ENCODE results near the gene TNIK. TPM values are rescaled to one million over a fixed set of nuclear protein-coding genes. Genes with fewer than 3 reads are reported as not detected.

The TNIK gene
- total and polyA plus RNA-seq, 3 donors from 2014 or later = 39.3 to 99.6 (median 83.5) TPM

DNA sequence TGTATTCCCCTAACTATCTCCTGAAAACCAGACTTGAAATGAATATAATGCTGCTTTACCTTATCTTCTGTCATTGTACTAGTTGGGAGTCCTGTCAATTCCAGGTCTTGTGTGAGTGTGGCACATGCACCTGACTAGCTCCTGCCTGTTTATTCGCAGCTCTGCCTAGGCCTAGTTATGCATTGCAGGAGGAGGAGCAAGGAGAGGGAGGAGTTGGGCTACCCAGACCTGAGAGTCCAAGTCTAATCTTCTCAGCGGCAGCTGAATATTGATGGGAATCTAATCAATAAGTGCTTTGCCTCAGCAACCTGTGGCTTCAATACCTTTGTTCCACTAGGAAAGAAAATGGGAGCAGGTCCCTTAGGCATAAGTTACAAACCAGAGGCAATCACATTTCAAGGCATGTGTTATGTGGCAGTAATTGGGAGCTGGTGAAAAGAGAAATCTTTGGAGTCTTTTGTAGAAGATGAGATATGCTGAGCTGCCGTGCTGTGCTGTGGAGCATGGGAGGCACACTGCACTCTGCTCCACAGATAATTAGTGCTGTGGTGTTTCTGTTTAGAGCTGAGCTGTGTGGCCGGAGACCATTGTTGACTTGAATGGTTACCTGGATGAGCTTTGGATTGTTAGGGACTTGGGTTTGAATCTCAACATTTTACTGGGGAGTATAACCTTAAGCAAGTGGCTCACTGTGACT lies 433.5 kb downstream of the TNIK start, which contains the start of gene SLC2A2:
Gene SLC2A2, minus strand, starts transcription at position 124 of the 697 bp plus-strand sequence. Its CDS starts 50 bp downstream, at position 74.
- no peaks in the 10 kb centered on the region for H3K9me3 ChIP-seq
- no peaks in the 10 kb centered on the region for H3K27me3 ChIP-seq
- H3K36me3 ChIP-seq (ENCODE audit: low read depth, missing control alignments) = no peaks in the 10 kb centered on the region
- H3K4me3 ChIP-seq = no peak within 1 kb of the TSS
- intact Hi-C loops (cut with DNase I; ENCODE audit: low total_unique reads) = no loop called here
- no peak for DNase-seq
- no peaks in the 10 kb centered on the region for H3K4me1 ChIP-seq
- 87 to 88% methylated on average over 4 of the region's 4 CpGs for WGBS, 2 donors
- no peak for TF ChIP-seq POLR2A (IDR thresholded peaks at IDR 0.05)
- TF ChIP-seq, protein P1, sequence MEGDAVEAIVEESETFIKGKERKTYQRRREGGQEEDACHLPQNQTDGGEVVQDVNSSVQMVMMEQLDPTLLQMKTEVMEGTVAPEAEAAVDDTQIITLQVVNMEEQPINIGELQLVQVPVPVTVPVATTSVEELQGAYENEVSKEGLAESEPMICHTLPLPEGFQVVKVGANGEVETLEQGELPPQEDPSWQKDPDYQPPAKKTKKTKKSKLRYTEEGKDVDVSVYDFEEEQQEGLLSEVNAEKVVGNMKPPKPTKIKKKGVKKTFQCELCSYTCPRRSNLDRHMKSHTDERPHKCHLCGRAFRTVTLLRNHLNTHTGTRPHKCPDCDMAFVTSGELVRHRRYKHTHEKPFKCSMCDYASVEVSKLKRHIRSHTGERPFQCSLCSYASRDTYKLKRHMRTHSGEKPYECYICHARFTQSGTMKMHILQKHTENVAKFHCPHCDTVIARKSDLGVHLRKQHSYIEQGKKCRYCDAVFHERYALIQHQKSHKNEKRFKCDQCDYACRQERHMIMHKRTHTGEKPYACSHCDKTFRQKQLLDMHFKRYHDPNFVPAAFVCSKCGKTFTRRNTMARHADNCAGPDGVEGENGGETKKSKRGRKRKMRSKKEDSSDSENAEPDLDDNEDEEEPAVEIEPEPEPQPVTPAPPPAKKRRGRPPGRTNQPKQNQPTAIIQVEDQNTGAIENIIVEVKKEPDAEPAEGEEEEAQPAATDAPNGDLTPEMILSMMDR (IDR thresholded peaks at IDR 0.05) = no peak
- no peak within 1 kb of the TSS for H3K27ac ChIP-seq

DNA sequence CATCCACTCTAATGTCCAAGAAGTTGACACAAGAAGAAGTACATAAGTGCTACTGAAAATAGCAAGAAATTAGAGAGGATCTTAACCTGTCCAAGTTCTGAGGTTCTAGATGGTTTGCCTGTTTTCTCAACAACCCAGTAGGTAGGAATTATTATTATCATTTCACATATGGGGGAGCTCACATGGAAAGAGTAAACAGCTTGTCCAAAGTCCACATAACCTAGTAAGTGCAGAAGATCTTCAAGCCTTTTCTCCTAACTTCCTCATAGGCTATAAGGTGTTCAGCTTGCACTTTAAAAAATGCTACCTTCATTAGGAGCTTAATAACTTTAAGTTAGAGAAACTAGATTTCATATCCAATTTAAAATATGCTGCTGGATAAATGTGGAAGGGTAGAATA lies 436.6 kb downstream of the TNIK start:
- no peak for DNase-seq
- intact Hi-C loops (cut with DNase I; ENCODE audit: low total_unique reads) = no loop called here
- no peaks in the 10 kb centered on the region for H3K27me3 ChIP-seq

DNA sequence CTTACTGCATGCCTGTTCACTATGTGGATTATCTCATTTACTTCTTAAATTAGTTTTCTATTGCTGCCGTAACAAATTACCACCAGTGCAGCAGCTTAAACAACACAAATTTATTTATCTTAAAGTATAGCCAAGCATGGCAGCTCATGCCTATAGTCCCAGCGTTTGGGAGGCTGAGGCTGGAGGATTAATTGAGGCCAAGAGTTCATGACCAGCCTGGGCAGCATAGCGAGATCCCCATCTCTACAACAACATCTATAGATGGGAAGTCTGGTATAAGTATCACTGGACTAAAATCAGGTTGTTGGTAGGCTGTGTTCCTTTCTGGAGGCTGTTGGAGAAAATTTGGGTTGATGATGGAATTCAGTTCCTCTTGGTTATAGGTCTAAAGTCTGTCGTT lies 438.8 kb downstream of the TNIK start:
- no peaks in the 10 kb centered on the region for H3K27me3 ChIP-seq
- intact Hi-C loops (cut with DNase I; ENCODE audit: low total_unique reads) = no loop called here

More for the DNA sequence above, 436.6 kb downstream of the TNIK start:
- Histone ChIP-seq H3K4me3 (no peak overlapping the region), H3K36me3 (ENCODE audit: low read depth, missing control alignments) (no peaks in the 10 kb centered on the region), H3K9me3 (no peaks in the 10 kb centered on the region), H3K27ac (no peak overlapping the region), H3K4me1 (no peaks in the 10 kb centered on the region)
- no peak for TF ChIP-seq POLR2A (IDR thresholded peaks at IDR 0.05)
- TF ChIP-seq, protein P1 (IDR thresholded peaks at IDR 0.05) = no peak

DNA sequence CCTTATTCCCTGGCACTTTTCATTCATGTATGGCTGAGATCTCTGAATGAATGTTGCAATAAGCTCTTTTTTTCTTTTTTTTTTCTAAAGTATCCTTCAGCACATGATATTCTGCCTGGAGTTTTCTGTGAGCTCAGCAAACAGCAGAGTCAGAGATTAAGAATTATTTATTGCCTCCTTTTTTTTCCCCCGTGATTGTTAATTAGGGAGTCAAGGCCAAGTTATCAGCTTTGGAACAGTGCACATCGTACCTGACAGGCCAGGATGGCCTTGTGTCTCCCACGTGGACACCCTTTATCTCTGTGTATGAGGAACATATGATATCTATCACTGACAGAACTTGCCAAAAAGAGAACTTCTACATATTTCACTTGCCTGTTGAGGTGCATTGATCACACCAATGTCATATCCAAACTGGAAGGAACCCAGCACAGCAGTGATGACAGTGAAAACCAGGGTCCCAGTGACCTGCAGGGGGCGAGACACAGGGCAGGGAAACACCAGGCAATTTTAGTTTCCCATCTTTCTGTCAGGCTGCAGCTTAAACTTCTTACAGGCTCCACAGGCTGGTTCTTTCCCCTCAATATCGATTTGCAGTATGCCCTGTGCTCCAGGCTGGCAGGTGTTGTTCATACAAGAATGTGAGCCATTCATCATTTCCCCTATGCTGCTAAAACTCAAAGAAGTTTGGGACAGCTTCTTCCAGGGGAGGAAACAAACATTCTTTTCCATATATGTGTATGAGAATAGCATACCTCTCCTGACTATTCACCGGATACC lies 441.9 kb downstream of the TNIK start:
- H3K36me3 ChIP-seq (ENCODE audit: low read depth, missing control alignments) = no peaks in the 10 kb centered on the region
- no peaks in the 10 kb centered on the region for H3K27me3 ChIP-seq
- intact Hi-C loops (cut with DNase I; ENCODE audit: low total_unique reads) = no loop called here
- no peak overlapping the region for H3K27ac ChIP-seq
- no peaks in the 10 kb centered on the region for H3K9me3 ChIP-seq
- no peak for DNase-seq
- no peak overlapping the region for H3K4me3 ChIP-seq
- 33 to 40% methylated on average over 6 of the region's 6 CpGs for WGBS, 2 donors
- H3K4me1 ChIP-seq = no peaks in the 10 kb centered on the region
- TF ChIP-seq, protein P1 (IDR thresholded peaks at IDR 0.05) = no peak
- TF ChIP-seq POLR2A (IDR thresholded peaks at IDR 0.05) = no peak

More for the DNA sequence above, 438.8 kb downstream of the TNIK start:
- Histone ChIP-seq H3K27ac (no peak overlapping the region), H3K9me3 (no peaks in the 10 kb centered on the region), H3K4me3 (no peak overlapping the region), H3K36me3 (ENCODE audit: low read depth, missing control alignments) (no peaks in the 10 kb centered on the region), H3K4me1 (no peaks in the 10 kb centered on the region)
- no peak for DNase-seq
- no peak for TF ChIP-seq POLR2A (IDR thresholded peaks at IDR 0.05)
- TF ChIP-seq, protein P1 (IDR thresholded peaks at IDR 0.05) = no peak
- WGBS, 2 donors = 84 to 91% methylated on average over 4 of the region's 4 CpGs
